Measurements from ENCODE around the gene RBMS3. TPM values are rescaled to one million over a fixed set of nuclear protein-coding genes. Genes with fewer than 3 reads are reported as not detected.

RBMS3 gene
- total and polyA plus RNA-seq, 4 donors, result 4.8 to 117 (median 29.4) TPM

DNA sequence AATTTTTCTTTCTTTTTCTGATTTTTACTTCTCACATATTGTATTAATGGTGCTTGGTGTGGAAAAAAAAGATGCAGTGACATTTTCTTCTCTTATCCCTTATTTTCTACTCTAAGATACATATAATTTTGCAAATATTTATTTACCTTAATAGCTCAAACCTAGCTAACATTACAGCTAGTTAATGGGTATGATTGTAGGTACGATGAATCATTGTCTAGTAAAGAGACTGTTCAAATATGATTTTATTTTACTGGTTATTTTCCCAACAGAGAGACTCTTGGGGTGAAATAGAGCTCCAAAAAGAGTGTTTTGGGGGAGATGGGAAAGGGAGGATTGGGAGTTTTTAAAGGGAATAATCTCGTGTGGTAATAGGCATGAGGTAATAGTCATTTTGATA is 206.0 kb downstream of the RBMS3 start:
- Histone ChIP-seq H3K27me3 (ENCODE audit: control insufficient read depth in 3 of 3, insufficient read depth in 3 of 3, low read length in 2 of 3) (no peaks in the 10 kb centered on the region), H3K4me3 (no peak overlapping the region), H3K27ac (ENCODE audit: low read depth in 1 of 2, low read length in 1 of 2) (no peak overlapping the region), H3K9ac (ENCODE audit: insufficient read depth in 1 of 2, low read length in 2 of 2) (no peak overlapping the region), H3K4me1 (ENCODE audit: control insufficient read depth in 5 of 5, insufficient read depth in 5 of 5, low read length in 5 of 5) (peaks cover 0 to 2% (median 0%) of the 10 kb centered on the region in 5 donors), H3K9me3 (ENCODE audit: control insufficient read depth in 4 of 4, insufficient read depth in 3 of 4, low read length in 3 of 4) (no peaks in the 10 kb centered on the region), H3K36me3 (ENCODE audit: control insufficient read depth in 4 of 4, insufficient read depth in 4 of 4, low read length in 4 of 4) (peaks cover 0 to 15% (median 2%) of the 10 kb centered on the region in 4 donors)
- TF ChIP-seq, protein P1, sequence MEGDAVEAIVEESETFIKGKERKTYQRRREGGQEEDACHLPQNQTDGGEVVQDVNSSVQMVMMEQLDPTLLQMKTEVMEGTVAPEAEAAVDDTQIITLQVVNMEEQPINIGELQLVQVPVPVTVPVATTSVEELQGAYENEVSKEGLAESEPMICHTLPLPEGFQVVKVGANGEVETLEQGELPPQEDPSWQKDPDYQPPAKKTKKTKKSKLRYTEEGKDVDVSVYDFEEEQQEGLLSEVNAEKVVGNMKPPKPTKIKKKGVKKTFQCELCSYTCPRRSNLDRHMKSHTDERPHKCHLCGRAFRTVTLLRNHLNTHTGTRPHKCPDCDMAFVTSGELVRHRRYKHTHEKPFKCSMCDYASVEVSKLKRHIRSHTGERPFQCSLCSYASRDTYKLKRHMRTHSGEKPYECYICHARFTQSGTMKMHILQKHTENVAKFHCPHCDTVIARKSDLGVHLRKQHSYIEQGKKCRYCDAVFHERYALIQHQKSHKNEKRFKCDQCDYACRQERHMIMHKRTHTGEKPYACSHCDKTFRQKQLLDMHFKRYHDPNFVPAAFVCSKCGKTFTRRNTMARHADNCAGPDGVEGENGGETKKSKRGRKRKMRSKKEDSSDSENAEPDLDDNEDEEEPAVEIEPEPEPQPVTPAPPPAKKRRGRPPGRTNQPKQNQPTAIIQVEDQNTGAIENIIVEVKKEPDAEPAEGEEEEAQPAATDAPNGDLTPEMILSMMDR (IDR thresholded peaks at IDR 0.05; ENCODE audit: control extremely low read depth, extremely low read depth), result no peak
- 83 to 88% methylated on average over 2 of the region's 2 CpGs for WGBS, 2 donors
- ATAC-seq (ENCODE audit: insufficient read depth, low FRiP score), result no peak
- DNase-seq, result no peak

DNA sequence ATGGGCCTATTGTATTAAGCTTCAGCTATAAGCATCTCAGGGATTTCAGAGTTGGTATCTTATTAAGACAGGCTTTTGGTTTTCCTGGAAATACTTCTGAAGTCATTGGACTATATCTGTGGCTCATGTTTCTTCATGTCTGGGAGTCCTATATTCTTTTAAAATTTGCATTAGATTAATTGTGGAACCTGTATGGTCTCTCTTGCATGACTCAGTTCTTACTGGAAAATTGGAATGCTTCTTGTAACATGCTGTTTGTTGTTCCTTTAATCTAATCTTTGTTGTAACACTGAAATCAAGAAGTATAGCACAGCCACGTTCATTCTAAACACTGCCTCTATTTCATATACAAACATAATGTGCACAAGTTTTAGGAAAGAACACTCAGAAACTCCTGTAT is 208.1 kb downstream of the RBMS3 start:
- 86 to 87% methylated on average over 1 of the region's 1 CpG for WGBS, 2 donors
- no peak overlapping the region for H3K4me3 ChIP-seq
- ATAC-seq (ENCODE audit: insufficient read depth, low FRiP score), result no peak
- H3K27me3 ChIP-seq (ENCODE audit: control insufficient read depth in 3 of 3, insufficient read depth in 3 of 3, low read length in 2 of 3), result no peaks in the 10 kb centered on the region
- no peaks in the 10 kb centered on the region for H3K9me3 ChIP-seq (ENCODE audit: control insufficient read depth in 4 of 4, insufficient read depth in 3 of 4, low read length in 3 of 4)
- H3K4me1 ChIP-seq (ENCODE audit: control insufficient read depth in 5 of 5, insufficient read depth in 5 of 5, low read length in 5 of 5), result peaks cover 0 to 3% (median 0%) of the 10 kb centered on the region in 5 donors
- H3K9ac ChIP-seq (ENCODE audit: insufficient read depth in 1 of 2, low read length in 2 of 2), result no peak overlapping the region
- DNase-seq, result no peak
- H3K36me3 ChIP-seq (ENCODE audit: control insufficient read depth in 4 of 4, insufficient read depth in 4 of 4, low read length in 4 of 4), result peaks cover 0 to 15% (median 2%) of the 10 kb centered on the region in 4 donors
- H3K27ac ChIP-seq (ENCODE audit: low read depth in 1 of 2, low read length in 1 of 2), result no peak overlapping the region
- TF ChIP-seq, protein P1 (IDR thresholded peaks at IDR 0.05; ENCODE audit: control extremely low read depth, extremely low read depth), result no peak

DNA sequence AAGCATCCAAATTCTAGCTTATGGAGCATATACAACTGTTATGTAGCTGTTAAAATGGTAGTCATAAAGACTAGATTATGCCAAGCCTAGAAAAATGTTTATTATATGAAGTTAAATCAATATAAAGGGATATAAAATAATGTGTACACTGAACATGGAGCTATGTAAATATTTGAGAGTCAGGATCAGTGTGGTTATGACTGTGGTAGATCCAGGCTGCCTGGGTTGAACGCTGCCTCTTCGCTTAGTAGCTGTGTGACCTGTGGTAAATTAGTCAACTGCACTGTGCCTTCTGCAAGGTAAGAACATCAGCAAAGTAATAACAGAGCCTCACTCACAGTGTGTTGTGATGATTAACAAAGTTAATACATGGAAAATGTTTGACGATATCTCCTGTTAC is 212.2 kb downstream of the RBMS3 start:
- peaks cover 0 to 6% (median 0%) of the 10 kb centered on the region in 5 donors for H3K4me1 ChIP-seq (ENCODE audit: control insufficient read depth in 5 of 5, insufficient read depth in 5 of 5, low read length in 5 of 5)
- H3K27ac ChIP-seq (ENCODE audit: low read depth in 1 of 2, low read length in 1 of 2), result no peak overlapping the region
- no peak for DNase-seq
- TF ChIP-seq, protein P1 (IDR thresholded peaks at IDR 0.05; ENCODE audit: control extremely low read depth, extremely low read depth), result no peak
- no peaks in the 10 kb centered on the region for H3K27me3 ChIP-seq (ENCODE audit: control insufficient read depth in 3 of 3, insufficient read depth in 3 of 3, low read length in 2 of 3)
- ATAC-seq (ENCODE audit: insufficient read depth, low FRiP score), result no peak
- no peak overlapping the region for H3K4me3 ChIP-seq
- H3K36me3 ChIP-seq (ENCODE audit: control insufficient read depth in 4 of 4, insufficient read depth in 4 of 4, low read length in 4 of 4), result peaks cover 0 to 11% (median 2%) of the 10 kb centered on the region in 4 donors
- no peak overlapping the region for H3K9ac ChIP-seq (ENCODE audit: insufficient read depth in 1 of 2, low read length in 2 of 2)
- H3K9me3 ChIP-seq (ENCODE audit: control insufficient read depth in 4 of 4, insufficient read depth in 3 of 4, low read length in 3 of 4), result no peaks in the 10 kb centered on the region
- WGBS, 2 donors, result 93 to 95% methylated on average over 3 of the region's 3 CpGs

All from lung (tissue), 12 donors.